NCI-H1436 treated with DMSO at 0.1 percent for 48 hours (cell line): ENCODE measurements around the gene RAD52.

Experiments used
- DNase-seq: peaks from one replicate; lab custom pipeline; 2025; lab: John Stamatoyannopoulos, UW

RAD52 gene

DNA sequence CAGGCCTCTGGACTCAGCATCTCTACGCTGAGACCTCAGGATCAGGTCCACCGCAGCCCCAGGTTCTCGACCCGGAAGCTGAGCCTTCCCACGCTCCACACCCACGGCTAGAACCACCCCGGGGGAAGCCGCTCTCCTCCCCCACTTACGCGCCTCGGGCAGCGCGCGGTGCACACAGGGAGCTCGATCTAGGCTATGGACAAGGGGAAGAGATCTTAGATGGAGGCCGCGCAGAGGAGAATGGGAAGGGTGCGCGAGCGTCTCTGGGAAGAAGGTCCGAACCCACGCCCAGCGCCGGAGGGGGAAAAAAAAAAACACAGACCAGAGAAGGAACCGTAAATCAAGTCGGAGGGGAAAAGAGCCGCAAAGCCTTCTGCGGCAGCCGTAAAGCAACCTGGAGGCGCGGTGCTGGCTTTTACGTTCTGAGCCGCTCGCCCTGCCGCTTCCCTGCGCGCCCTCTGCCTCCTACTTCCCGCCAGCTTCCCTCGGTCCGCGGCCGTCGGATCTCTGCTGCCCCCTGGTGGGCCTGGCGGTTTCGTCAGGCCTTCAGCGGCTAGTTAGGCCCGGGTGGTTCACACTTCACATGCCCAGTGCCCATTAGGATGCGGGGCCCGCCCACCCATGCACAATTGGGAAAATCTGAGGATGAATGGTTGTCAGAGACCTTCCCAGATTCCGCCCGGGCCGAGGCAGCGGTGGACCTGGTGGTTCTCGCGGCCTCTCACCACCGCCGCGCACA, at the start of gene RAD52:
Gene RAD52 (minus strand): TSS at position 242 of the 739 bp plus-strand sequence. CDS start 16,636 bp downstream, outside the sequence.
- peak; percentile 81 for DNase-seq

DNA sequence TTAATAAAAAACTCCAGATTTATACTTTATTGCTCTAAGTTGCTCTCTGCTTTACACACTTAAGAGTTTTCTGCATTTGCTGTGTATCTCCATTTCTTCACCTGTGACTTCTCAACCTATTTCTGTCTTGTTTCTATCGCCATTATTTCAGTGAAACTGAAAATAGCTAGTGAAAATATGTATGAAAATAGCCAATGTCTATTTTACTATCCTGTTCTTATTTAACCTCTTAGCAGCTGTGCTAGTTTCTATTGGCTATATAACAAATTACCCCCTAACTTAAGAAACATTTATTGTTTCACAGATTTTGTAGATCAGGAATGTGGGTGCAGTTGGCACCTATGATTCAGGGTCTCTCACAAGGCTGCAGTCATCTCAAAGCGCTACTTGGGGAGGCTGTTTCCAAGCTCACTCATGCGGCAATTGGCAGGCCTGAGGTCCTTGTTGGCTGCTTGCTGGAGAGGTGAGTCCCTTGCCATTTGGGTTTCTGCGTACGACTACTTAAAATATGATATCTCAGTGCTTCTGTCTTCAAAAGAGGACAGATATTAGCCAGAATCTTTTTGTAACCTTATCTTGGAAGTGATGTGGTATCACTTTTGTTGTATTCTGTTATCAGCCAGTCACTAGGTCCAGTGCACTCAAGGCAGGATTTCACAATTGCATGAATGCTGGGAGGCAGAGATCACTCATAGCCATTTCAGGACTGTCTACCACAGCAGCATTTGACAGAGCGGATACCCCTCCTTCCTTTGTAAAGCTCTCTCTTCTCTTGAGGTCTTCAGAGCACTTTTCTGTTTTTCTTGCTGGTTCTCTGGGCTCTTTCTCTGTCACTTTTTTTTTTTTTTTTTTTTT, 48.8 kb upstream of the RAD52 start:
- DNase-seq: no peak

DNA sequence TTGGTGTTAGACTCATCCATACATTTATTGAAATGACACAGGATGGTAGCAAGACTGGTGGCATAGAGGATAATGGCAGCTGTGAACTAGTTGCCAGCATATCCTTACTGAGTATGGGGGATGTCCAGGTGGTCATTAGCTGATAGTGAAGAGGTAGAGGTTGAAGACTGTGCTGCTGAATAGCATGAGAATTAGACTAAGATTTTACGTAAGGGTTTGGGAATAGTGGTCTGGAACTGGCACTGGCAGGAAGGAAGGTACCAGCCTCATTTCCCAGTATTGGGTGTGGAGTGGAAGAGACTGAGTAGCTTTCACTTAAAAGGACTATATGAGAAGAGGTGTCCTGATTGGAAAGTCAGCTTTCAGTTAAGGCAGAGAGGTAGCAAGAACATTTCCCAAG, 48.0 kb upstream of the RAD52 start:
- DNase-seq: no peak

DNA sequence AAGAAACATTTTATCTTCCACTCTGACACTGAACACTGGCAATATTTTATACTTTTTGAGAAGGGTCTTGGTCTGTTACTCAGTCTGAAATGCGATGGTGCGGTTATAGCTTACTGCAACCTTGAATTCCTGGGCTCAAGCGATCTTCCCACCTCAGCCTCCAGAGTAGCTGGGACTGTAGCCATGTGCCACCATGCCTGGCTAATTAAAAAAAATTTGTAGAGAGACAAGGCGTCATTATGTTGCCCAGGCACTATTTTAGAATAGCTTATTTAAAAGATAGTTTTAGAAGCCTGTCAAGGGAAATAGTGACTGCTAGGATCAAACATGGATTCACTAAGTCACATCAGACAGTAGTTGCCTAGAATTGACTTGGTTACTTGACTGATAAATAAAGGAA, 47.4 kb upstream of the RAD52 start:
- no peak for DNase-seq

- DNase-seq: no peak
These were observed 43.2 kb upstream of the RAD52 start for GRCh38 chr12:992647-993046.

- no peak for DNase-seq
These were observed 42.1 kb upstream of the RAD52 start for GRCh38 chr12:991350-992333.

DNA sequence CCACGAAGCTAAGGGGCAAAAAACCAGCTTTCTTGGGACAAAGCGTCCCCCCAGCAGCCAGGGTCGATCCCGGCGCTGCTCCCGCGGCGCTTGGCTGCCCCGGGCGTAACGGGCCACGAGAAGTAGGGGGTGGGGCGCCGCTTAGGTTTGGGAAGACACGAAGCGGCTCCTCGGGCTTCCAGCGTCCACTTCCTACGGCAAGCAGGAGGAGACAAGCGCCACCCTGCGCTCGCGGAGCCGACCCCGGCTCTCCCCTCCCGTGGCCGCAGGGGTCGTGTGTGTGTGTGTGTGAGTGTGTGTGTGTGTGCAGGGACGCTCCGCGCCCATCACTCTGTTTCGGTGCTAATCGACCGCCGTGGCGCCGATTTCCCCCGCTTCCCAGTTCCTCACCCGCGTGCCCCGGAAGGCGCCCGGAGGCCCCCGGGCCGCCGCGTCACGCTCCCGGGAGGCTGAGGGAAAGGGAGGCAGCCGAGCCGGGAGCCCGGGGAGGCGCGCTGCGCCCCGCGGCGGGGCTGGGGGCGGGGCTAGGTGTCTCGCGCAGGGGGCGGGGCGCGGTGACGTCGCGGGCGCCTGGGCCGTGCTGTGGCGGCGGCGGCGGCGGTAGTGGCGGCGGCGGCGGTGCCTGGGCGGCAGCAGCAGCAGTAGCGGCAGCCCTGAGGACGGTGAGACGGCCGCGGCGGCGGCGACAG, 41.3 kb upstream of the RAD52 start, which contains the start of gene ERC1:
Gene ERC1 (plus strand): TSS at position 563 of the 689 bp plus-strand sequence. CDS start 36,681 bp downstream, outside the sequence.
- peak; percentile 14 for DNase-seq

GRCh38 chr12:989751-990660, 40.5 kb upstream of the RAD52 start:
- no peak for DNase-seq

DNA sequence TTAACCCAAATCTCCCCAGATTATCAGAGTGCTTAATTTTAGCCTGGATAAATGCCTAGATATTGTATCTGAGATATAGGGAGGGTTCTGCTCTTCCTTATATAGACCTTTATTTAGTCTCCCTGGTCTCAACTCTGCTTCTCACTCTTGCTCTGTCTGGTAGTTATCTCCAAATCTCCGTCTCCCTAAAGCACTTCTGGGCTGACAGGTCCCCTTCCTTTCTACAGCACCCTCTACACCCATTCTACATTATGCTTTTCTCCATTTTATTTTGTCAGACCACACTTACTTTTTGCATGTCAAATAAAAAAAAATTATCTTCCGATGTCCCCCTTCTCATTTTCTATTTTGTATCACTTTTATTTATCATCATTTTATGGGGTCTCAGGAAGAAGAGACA, 39.6 kb upstream of the RAD52 start:
- DNase-seq: no peak

GRCh38 chr12:988646-989045, 39.2 kb upstream of the RAD52 start:
- DNase-seq: no peak

GRCh38 chr12:981961-982360, 32.5 kb upstream of the RAD52 start:
- no peak for DNase-seq

- no peak for DNase-seq
These were observed 31.8 kb upstream of the RAD52 start for GRCh38 chr12:981176-981828.

GRCh38 chr12:979349-979748, 29.9 kb upstream of the RAD52 start:
- no peak for DNase-seq

DNA sequence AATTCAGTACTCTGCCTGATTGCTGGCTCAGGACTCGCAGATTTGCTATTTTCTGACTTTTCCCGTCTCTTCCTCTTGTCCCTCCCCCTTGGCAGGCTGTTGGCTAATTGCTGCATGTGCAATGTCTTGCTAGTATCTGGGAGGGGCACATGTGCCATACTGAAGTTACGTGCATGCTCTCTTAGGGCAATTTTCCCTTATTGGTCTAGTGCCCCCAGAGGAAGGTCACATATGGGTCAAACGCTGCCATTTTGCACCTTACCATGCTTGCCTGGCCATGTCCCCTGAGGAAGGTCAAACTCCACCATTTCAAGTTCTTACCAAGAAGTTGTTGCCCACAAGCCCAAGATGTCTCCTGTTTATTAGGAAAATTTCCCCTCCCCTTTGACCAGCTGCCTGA, 27.7 kb upstream of the RAD52 start:
- no peak for DNase-seq

- no peak for DNase-seq
These were observed 27.1 kb upstream of the RAD52 start for GRCh38 chr12:976644-977043.

- no peak for DNase-seq
These were observed 24.9 kb upstream of the RAD52 start for GRCh38 chr12:974271-974862.

DNA sequence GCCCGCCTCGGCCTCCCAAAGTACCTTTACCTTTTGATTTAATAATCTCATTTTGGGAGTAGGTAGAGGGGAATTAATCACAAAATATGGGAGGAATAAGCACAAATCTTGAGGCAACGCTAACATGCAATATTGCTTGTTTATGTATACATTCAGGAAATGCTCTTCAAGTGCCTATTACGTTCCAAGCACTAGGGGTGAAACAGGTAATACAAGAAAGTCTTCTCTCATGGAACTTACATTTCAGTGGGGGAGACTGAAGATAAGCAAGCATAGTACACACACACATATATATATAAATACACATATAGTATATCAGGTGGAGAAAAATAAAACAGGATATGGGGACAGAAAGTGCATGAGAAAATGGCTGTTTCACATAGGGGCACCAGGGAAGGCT, 22.5 kb upstream of the RAD52 start:
- no peak for DNase-seq

DNA sequence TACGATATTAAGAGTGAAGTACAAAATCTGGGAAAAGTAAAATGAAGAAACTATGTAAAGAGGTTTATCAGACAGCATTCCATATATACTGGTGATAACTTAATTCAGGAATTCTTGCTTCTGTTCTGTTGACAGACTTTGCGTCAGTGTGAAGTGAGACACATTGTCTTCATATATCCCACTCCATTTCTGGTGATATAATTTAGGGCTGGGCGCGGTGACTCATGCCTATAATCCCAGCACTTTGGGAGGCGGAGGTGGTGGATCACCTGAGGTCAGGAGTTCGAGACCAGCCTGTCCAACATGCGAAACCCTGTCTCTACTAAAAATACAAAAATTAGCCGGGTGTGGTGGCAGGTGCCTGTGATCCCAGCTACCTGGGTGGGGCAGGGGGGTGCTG, 20.3 kb upstream of the RAD52 start:
- DNase-seq: no peak

- DNase-seq: no peak
These were observed 19.1 kb upstream of the RAD52 start for GRCh38 chr12:968545-968944.
